ENCODE measurements around the gene ADD1.
"Not testable (repeated sequence)": the region's sequence is repeated elsewhere in the genome, so short reads cannot be mapped to it uniquely, and the experiment has no call there.

Gene ADD1

GRCh38 chr4:2944586-2945526, 101.2 kb downstream of the ADD1 start:
- no peak for DNase-seq (ENCODE audit: low spot score)

- not testable (repeated sequence) for DNase-seq (ENCODE audit: low spot score)
Observed at GRCh38 chr4:2945619-2946604, 102.3 kb downstream of the ADD1 start.

GRCh38 chr4:2946812-2947600, 103.4 kb downstream of the ADD1 start:
- no peak for DNase-seq (ENCODE audit: low spot score)

GRCh38 chr4:2947926-2948325, 104.3 kb downstream of the ADD1 start:
- DNase-seq (ENCODE audit: low spot score), result no peak

- no peak for DNase-seq (ENCODE audit: low spot score)
Observed at GRCh38 chr4:2948895-2949781, 105.5 kb downstream of the ADD1 start.

- DNase-seq (ENCODE audit: low spot score), result no peak
Observed at GRCh38 chr4:2949782-2950125, 106.1 kb downstream of the ADD1 start.

- DNase-seq (ENCODE audit: low spot score), result no peak
Observed at GRCh38 chr4:2950221-2950989, 106.8 kb downstream of the ADD1 start.

GRCh38 chr4:2953496-2953895, 109.9 kb downstream of the ADD1 start:
- DNase-seq (ENCODE audit: low spot score), result no peak

GRCh38 chr4:2954358-2955185, 110.9 kb downstream of the ADD1 start:
- no peak for DNase-seq (ENCODE audit: low spot score)

- DNase-seq (ENCODE audit: low spot score), result not testable (repeated sequence)
Observed at GRCh38 chr4:2955186-2956044, 111.8 kb downstream of the ADD1 start.

GRCh38 chr4:2958446-2958845, 114.8 kb downstream of the ADD1 start:
- no peak for DNase-seq (ENCODE audit: low spot score)

GRCh38 chr4:2960450-2960849, 116.8 kb downstream of the ADD1 start:
- not testable (repeated sequence) for DNase-seq (ENCODE audit: low spot score)

- DNase-seq (ENCODE audit: low spot score), result no peak
Observed at GRCh38 chr4:2961421-2961810, 117.8 kb downstream of the ADD1 start.

GRCh38 chr4:2961811-2962441, 118.3 kb downstream of the ADD1 start:
- no peak for DNase-seq (ENCODE audit: low spot score)

GRCh38 chr4:2962614-2963174, 119.0 kb downstream of the ADD1 start:
- DNase-seq (ENCODE audit: low spot score), result peak; percentile 57

- peak; percentile 95 for DNase-seq (ENCODE audit: low spot score)
Observed at GRCh38 chr4:2963175-2963965, 119.7 kb downstream of the ADD1 start, which contains the start of the genes GRK4 and NOP14. Gene GRK4 (plus strand): TSS chr4:2963571. CDS start chr4:2964071, 500 bp downstream. Gene NOP14 (minus strand): TSS chr4:2963406. CDS start chr4:2963319, 87 bp downstream.

Data from SW480 (cell line).